GM18502 (cell line): ENCODE data around the gene PYY.
"Not testable (repeated sequence)": the region's sequence is repeated elsewhere in the genome, so short reads cannot be mapped to it uniquely, and the experiment has no call there.

Source experiments
- ATAC-seq: cut with Tn5 transposase; IDR thresholded peaks from one replicate; pipeline ENCODE4 v1.9.1; 2021; ENCODE audit warnings: mild to moderate bottlenecking; ENCODE audit not compliant: unreplicated experiment, poor library complexity

PYY gene

DNA sequence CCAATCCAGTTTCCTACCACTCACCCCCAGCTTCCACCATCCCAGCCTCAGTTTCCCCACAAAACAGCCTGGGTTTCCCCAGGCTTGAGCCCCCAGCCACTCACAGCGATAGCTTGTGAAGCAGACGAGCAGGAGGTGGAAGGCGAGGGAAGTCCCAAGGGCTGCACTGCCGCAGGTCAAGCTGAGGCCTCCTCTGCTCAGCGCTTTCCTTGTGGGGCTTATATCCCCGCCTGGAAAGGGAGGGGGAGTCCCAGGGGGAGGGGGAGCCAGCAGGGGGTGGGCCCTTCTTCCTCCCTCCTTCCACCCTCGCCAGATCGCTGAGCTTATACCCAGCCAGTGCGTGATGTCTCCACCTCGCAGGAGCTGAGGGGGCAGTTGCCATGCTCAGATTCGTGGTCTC lies at the start of gene PYY:
Gene PYY (minus strand): TSS at position 195 of the 400 bp plus-strand sequence. CDS start 457 bp downstream, outside the sequence.
- no peak for ATAC-seq

DNA sequence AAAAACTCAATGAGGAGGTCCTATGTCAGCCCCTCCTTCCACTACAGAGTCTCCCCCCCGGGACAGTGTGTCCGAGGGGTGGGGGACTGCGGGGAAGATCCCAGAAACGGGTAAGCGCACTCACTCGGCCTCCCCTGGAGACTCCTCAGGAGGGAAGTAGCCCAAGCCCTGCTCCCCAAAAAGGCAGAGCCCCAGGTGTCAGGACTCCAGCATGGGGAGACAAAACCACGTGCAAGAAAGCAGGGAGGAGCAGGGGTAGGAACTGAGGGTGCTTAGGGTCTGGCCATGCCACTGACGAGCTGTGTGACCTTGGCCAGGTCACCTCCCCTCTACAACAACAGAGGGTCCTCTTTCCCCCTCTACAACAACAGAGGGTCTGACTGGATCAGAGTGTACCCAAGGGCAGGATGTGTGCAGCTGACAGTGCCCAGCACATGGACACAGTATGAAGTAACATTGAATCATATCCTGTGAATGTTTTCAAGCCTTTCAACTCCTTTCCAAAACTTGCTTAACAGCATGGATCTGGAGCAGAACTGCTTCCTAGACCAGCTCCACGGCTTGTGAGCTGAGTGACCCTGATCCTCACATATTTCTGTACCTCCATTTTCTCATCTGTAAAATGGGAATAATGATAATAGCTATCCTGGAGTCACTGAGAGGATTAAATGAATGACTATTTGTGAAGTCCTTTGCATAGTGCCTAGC lies 48.6 kb upstream of the PYY start:
- ATAC-seq, result no peak

DNA sequence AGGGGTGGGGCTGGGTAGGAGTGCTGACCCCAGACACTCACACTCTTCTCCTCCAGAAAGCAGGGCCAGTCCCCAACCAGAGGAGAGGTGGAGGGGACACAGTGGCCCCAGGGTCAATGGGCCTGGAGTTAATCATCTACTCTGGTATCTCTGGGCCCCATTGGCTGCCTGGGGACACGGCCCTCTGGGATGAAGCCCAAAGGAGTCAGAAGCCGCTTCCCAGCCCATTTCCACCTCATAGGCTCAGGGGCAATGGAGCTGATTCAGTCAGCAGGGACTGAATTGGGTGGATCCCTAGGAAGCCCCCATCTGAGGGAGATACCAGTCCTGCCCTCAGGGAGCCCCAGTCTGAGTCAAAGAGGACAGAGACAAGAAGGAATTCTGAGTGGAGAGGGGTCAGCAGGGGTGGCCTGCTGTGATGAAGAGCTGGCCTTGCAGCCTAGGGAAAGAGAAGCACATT lies 47.8 kb upstream of the PYY start:
- ATAC-seq, result no peak

DNA sequence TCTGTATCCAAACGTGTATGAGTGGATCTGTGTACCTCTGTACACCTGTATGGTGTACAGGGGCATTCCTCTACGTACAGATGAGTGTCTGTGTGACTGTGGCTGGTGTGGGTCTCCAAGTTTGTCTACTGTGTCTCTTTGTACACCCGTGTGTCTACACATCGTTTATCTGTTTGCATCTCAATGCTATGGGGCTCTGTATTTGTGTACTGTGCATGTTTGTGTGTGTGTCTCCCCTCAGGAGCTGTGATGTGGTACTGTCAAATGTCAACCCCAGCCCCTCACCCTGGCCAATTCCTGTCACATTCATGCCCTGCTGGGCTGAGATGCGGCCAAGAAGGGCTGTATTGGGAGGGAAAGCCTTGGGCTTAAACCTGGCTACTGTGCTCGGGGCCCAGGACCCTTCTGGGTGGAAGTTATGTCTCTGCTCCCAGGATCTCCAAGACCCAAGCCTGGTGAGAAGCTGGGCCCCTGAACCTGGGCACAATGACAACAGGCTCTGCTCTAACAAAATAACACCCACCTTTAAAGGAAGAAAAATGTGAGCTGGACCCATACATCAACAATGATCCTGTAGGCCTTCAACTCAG lies 47.2 kb upstream of the PYY start:
- ATAC-seq, result no peak

DNA sequence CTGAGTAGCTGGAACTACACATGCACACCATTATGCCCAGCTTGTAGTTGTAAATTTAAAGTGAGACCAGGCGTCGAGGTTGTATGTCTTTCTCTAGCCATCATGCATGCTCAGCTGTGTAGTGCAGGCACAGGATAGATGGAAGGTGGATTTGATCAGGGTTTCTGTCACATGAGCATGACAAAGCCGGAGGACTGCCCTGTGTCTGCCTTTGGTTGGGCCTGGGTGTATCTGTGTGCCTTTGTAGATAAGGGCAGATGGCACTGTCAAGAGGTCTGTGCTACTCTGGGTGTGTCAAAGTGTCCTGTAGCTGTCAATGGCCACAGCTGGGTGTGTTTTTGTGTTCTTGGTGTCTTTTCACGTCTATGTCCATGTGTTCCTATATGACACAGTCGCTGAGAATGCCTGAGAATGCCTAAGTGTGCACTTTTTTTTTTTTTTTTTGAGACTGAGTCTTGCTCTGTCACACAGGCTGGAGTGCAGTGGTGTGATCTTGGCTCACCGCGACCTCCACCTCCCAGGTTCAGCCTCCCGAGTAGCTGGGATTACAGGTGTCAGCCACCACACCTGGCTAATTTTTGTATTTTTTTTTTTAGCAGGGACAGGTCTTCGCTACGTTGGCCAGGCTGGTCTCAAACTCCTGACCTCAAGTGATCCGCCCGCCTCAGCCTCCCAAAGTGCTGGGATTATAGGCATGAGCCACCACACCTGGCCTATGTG lies 46.6 kb upstream of the PYY start:
- no peak for ATAC-seq

DNA sequence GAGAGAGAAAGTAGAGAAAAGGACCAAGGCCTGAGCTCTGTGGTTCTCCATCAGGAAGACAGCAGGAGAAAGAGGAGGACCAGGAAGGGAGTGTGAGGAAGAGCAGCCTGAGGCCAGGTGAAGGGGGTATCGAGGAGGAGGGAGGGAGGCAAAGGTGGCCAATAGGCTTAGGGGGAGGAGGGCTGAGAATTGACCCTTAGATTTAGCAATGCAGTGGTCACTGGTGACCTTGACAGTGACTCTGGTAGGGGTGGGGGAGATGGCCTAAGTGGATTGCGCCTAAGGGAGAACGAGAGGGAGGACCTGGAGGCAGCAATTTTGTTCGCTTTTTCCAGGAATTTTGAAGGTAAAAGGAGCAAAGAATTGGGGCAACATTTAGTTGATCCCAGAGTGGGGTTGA lies 45.3 kb upstream of the PYY start:
- no peak for ATAC-seq

DNA sequence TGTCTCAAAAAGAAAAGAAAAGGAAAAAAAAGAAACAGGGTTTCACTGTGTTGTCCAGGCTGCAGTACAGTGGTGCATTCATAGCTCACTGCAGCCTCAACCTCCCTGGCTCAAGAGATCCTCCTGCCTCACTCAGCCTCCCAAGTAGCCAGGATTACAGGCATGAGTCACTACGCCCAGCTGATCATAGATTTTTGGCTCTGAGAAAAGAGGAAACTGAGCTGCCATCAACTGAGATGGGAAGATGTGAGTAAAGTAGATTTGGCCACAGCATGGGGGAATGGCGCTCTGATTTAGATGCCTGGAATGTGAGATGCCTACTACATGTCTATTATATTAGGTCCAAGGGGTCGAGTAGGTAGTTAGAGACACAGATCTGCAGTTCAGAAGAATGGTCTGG lies 44.8 kb upstream of the PYY start:
- no peak for ATAC-seq

DNA sequence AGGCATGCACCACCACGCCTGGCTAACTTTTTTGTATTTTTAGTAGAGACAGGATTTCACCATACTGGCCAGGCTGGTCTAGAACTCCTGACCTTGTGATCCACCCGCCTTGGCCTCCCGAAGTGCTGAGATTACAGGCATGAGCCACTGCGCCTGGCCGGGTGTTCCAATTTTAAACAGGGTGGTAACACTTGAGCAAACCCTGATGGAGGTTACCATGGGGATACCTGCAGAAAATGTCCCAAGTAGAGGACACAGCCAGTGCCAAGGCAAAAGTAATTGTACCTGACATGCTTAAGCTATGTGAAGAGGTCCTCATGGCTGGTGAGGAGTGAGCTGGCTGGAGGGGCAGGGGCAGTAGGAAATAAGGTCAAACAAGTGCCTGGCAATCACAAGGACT lies 43.4 kb upstream of the PYY start:
- not testable (repeated sequence) for ATAC-seq

DNA sequence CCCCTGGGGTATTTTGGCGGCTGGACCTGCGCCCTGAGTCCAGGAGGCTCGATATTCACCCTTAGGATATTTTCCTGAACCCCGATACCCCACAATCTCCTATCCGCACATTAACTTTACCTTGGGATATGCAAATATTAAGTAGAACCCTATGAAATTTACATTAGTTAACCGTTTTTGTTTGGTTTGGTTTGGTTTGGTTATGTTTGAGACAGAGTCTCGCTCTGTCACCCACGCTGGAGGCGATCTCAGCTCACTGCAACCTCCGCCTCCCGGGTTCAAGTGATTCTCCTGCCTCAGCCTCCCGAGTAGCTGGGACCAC lies 41.4 kb upstream of the PYY start:
- no peak for ATAC-seq

DNA sequence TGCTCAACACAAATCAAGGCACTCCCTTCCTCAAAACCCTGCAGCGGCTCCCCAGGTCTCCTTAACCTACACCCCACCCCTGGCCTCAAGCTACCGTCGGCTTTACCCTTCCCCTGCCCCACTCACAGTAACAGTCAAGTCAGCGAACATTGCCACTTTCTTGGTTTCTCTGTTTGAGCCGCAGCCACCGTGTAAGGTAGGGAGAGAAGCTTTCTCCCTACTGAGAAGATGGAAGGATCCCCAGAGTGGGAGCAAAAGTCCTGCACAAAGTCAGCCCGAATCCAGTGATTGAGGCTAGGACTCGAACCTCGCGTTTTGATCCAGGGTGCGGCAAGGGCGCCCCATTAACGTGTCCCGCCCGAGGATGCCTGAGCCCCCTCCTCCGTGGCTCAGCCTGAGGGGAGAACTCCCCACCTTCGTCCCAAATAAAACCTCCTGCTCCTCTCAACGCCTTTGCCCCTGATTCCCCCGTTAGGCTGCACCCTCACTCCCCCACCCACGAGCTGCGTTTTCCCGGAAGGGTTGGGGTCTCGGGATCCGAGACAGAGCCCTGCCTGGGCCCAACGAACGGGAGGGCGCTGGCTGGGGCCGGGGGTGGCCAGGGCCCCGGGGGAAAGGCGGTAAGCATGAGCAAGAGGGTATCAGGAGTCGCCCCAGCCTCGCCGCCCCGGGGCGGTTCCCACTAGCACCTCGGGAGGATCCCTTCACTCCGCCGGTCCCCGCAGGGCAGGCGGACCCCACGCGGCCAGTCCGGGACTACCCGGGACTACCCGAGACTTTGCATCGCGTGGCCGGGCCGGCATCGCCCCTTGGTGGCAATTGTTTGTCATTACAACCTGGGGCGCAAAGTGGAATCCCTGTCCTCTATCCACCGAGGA lies 40.8 kb upstream of the PYY start:
- ATAC-seq, result no peak

DNA sequence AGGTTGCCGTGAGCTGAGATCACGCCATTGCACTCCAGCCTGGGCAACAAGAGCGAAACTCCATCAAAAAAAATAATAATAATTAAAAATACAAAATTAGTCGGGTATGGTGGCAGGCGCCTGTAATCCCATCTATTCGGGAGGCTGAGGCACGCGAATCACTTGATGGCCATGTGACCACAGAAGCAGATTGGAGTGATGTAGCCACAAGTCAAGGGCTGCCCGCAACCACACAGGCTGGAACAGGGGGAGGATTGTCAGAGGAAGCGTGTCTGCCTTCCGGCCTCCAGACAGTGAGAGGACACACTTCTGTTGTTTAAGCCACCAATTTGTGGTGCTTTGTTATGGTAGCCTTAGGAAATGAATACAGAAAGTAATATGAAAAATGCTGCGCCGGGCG lies 38.9 kb upstream of the PYY start:
- ATAC-seq, result no peak

DNA sequence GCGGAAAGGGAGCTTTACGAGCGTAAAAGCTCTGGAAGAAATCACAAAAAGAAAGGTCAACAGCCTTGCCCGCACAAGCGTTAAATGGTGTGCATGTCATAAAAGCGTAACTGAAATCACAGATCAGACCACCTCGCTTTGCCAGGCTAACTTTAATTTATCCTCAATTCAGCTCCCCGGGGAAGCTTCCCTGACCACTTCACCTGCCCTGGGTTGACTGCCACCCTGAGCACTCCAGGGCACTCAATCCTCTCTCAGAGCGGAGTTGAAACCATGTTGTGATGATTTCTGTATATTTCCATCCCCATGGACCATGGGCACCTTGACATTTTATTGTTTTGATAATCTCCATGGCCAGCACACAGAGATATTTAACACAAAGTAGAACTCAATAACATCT lies 34.6 kb upstream of the PYY start:
- no peak for ATAC-seq

DNA sequence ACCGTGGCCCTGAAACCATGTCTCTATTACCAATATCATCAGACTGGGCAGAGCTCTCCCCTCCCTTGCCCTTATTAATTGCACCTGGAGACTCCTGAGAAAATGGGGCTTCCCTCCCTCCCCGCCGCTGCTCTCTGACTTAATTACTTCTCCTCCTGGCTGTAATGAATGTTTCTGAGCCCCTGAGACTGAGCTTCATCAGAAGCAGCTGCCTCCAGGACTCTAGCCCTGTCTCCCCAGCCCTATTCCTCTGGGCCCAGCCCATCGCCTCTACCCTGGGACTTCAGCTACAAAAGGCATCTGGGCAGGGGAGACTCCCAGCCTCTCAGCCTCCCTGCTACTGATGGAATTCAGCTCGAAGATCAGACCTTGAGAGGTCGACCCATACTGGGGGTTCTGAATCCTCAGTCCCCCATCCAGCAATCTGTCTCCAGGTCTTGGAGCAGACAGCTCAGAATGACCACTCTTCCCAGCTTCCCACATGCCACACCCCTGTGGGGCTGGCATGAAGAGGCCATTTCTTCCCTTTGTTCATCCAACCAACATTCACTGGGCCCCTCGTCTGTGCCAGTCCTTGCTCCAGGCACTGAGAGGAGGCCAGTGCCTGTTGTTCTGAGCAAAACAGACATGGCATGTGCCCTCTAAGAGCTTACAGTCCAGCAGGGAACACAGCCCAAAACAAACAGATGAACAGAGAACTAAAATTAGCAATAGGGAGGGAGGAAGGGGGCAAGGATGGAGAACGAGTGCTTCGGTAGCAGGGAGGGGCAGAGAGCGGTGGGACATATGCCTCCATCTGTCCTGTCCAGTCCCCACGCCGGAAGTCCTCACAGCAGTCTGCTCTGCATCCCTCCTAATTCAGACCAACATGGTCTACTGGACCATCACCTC lies 33.6 kb upstream of the PYY start:
- no peak for ATAC-seq

DNA sequence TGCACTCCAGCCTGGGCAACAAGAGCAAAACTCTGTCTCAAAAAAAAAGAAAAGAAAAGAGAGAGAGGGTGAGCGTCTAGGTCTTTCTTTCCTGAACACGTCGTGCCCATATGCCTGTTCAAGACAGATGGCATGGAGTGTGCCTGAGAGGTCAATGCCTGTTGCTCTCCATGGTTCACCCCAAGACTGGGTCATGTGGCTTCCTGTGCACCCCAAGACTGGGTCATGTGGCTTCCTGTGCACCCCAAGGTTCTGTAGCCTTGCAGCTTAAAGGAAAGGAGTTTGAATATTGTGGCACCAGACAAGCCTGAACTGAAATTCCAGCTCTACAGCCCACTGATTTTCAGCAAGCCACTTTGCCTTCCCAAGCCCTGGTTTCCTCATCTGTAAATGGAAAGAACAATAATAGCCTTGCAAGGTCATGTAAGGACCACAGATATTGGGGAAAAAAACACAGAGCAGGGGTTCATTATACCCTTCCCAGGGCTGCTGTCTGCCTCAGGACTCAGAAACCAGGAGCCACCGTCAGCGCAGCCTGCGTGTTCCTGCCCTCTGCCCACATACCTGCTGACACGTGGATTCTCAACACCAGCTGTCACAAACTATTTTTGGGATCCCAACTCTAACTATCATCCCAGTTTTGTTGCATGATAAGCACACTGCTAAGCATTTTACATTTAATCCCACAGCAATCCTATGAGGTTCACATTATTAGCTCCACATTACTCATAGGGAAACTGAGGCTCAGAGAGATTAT lies 32.7 kb upstream of the PYY start:
- ATAC-seq, result no peak

DNA sequence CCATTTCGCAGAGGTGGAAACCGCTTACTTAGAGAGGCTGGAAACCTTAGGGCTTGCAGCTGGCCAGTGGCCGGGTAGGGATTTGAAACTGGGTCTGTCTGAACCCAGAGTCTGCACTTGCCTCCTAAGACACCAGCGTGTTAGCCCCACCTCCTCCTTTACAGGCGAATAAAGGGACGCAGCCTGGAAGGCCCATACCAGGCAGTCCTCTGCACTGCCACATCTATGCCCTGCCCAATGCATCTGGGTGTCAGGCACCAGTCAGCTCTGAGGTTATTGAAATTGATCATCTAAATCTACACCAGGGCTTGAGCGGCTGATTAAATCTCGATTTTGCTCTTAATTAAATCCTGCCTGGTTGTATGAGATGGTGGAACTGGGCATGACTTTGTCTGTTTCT lies 30.8 kb upstream of the PYY start:
- ATAC-seq, result no peak

DNA sequence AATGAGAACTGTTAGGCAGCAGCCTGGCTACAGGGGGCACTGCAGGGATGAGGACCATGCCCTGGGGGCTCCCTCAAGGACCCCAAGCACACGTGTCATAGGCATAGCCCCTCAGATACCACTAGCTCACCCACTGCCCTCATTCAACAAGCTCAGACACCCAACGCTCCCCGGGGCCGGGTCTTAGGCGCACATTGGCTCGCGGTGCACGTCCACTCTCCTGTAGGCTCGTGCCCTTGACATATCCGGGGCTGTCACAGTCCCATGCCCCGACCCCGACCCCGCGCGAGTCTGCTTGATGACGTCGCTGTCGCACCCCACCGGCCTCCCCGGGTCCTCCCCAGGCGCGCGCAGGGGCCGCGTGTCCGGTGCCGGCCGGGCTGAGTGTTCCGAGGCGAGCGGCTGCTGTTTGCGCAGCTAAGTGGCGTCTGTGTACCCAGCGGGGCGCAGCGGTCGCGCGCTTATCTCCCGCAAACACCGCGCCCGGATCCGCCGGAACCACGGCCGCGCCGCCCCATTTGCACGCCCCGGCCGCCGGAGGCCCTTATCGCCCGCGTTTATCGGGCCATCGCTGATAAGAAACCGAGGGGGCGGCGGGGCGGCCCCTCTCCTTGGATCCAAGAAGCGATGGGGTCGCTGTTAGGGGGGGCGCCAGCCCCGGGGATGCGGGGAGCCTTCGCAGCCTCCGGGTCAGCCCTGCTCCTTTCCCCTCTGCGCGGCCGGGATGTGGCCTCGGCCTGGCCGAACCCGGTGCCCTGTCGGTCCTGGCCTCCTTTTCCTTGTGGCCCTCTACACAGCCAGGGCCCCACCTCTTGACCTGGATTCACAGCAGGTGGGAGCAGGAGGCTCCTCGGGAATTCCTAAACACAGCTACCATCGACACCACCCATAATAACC lies 30.0 kb upstream of the PYY start:
- ATAC-seq, result no peak

DNA sequence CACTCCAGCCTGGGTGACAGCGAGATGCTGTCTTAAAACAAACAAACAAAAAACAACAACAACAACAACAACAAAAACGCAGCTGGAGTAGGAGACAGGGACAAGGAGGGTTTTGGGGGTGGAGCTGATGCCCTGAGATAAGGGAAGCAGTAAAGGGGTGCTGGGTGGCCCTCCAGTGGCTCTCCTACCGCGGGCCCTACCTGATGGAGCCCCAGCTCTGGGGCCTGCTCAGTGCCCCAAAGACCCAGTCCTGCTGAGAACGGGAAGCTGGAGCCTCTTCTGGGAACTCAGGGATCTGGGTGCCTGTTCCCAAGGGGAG lies 29.4 kb upstream of the PYY start:
- ATAC-seq, result no peak

DNA sequence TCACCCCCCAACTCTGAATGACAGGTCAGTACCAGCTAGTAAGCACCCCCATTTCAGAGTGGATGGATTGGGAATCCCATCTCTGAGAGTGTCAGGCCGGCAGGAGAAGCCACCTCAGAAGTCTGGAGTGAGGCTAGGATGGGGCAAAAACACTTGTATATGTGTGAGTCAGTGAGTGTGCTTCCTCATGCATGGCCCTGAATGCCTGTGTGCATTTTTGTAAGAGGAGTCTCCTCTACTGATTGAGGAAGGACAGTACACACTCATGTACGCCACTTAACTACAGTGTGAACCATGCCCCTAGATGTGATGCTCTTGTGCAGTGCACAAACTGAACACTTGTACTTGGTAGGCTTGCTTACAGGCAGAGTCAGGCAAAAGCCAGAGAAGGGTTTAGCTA lies 28.4 kb upstream of the PYY start:
- no peak for ATAC-seq
